Epithelial cell of esophagus (primary cell): Measurements from ENCODE around the gene TSSC4.

Experiments used
- DNase-seq: peaks from one replicate; pipeline ENCODE4 v3.0.0; 2010; ENCODE audit warnings: low read depth
- H3K4me3 ChIP-seq: 2 replicates; pipeline ENCODE4 v1.5.1; 2011; ENCODE audit warnings: mild to moderate bottlenecking, low read length, control low read depth
- TF ChIP-seq, protein P1 (sequence below): IDR thresholded peaks from 2 replicates; pipeline ENCODE4 v1.5.1; 2011; ENCODE audit warnings: low read depth, mild to moderate bottlenecking, low read length, control low read depth, inconsistent platforms; ENCODE audit not compliant: insufficient read depth; ENCODE audit errors: missing control alignments

The TSSC4 gene

GRCh38 chr11:2409126-2409525, 8.6 kb downstream of the TSSC4 start:
- no peak for DNase-seq
- H3K4me3 ChIP-seq, result no peak overlapping the region
- TF ChIP-seq, protein P1, sequence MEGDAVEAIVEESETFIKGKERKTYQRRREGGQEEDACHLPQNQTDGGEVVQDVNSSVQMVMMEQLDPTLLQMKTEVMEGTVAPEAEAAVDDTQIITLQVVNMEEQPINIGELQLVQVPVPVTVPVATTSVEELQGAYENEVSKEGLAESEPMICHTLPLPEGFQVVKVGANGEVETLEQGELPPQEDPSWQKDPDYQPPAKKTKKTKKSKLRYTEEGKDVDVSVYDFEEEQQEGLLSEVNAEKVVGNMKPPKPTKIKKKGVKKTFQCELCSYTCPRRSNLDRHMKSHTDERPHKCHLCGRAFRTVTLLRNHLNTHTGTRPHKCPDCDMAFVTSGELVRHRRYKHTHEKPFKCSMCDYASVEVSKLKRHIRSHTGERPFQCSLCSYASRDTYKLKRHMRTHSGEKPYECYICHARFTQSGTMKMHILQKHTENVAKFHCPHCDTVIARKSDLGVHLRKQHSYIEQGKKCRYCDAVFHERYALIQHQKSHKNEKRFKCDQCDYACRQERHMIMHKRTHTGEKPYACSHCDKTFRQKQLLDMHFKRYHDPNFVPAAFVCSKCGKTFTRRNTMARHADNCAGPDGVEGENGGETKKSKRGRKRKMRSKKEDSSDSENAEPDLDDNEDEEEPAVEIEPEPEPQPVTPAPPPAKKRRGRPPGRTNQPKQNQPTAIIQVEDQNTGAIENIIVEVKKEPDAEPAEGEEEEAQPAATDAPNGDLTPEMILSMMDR, result no peak

- TF ChIP-seq, protein P1, result no peak
- no peak for DNase-seq
- no peak overlapping the region for H3K4me3 ChIP-seq
Measured at GRCh38 chr11:2409611-2410468, 9.3 kb downstream of the TSSC4 start.

DNA sequence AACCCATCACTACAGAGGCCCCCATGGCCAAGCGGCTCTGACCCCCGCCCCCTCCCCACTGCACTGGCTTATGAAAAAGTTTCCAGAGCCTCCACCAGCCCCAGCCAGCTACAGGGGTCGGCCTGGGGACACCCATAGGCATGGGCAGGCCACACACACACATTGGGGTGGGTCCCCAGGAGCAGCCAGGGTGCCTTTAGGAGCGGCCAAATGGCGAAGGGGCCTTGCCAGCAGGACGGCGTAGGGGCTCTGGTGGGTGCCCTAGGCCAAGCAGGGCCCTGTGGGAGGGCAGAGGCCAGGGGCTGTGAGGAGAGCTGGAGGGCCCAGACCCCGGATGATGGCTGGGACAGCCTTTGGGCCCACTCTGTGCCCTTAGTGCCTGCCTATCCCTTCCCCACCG, 10.1 kb downstream of the TSSC4 start:
- no peak for DNase-seq
- TF ChIP-seq, protein P1, result no peak
- H3K4me3 ChIP-seq, result no peak overlapping the region

DNA sequence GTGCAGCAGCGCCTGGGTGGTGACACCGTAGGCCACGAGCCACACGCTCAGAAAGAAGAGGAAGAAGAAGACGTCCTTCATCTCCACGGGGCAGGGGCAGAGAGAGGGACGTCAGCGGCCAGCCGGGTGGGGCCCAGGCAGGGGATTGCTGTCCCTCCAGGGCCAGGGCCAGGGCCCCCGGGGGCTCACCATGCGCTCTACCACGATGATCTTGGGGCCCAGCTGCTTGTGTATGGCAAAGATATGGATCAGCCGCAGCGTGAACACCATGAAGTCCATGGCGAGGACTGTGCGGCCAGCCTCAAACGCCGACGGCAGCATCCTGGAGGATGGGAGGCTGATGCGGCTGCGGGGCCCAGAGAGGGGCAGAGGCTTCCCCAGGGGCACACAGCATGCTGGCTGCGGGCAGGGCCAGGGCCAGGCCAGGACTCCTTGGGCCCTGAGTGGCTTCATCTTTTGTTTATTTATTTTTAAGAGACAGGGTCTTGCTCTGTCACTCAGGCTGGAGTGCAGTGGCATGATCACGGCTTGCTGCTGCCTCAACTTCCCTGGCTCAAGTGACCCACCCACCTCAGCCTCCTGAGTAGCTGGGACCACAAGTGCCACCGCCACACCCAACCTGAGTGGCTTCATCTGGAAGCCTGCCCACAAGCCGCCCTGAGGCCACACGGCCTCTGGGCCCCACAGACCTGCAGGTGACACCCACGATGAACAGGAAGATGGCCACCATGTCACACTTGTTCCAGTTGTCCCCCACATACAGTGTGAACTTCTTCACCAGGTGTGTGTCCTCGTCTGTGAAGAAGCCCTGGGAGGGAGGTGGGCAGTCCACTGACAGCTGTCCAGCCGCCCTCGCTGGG, 11.1 kb downstream of the TSSC4 start:
- TF ChIP-seq, protein P1, result no peak
- no peak for DNase-seq
- no peak overlapping the region for H3K4me3 ChIP-seq

- TF ChIP-seq, protein P1, result no peak
- DNase-seq, result no peak
- H3K4me3 ChIP-seq, result no peak overlapping the region
Measured at GRCh38 chr11:2412323-2412722, 11.8 kb downstream of the TSSC4 start.

GRCh38 chr11:2413742-2414579, 13.4 kb downstream of the TSSC4 start:
- TF ChIP-seq, protein P1, result no peak
- DNase-seq, result no peak
- no peak overlapping the region for H3K4me3 ChIP-seq
